A549 (cell line): ENCODE data around the gene ZNF407. TPM values are rescaled to one million over a fixed set of nuclear protein-coding genes. Genes with fewer than 3 reads are reported as not detected.

Source experiments
- ATAC-seq, 2 experiments: fragments of 200-7000 bp in 1 of 2; fragments of >200 bp in 1 of 2; cut with Nextera tagmentation in 1 of 2; cut with Tn5 transposase in 1 of 2; 3 replicates each; pipeline versions ENCODE4 v1.8.0 to v1.9.1; 2018 to 2020; ENCODE audit warnings: mild to moderate bottlenecking in 1 of 2, moderate library complexity in 1 of 2
- CTCF ChIA-PET: fragments of 300-600 bp; sonication (Branson Sonifier 250); formaldehyde crosslinking; extraction: SDS; loops from one replicate; lab custom pipeline; 2021; ENCODE audit warnings: antibody characterized with exemption, inconsistent platforms; lab: Yijun Ruan, JAX
- POLR2A ChIA-PET: fragments of 350-600 bp; formaldehyde crosslinking; extraction: SDS; loops from one replicate; lab custom pipeline; 2021; ENCODE audit warnings: antibody characterized with exemption, inconsistent platforms; lab: Yijun Ruan, JAX
- DNase-seq, 2 experiments: peaks; one replicate each; pipeline versions ENCODE4 v3.0.0 to v3.0.0-alpha.2; 2011 to 2016; ENCODE audit warnings: low read depth in 1 of 2, low spot score in 1 of 2
- FAIRE-seq: peaks from 2 replicates; lab custom pipeline; 2011; peaks lifted over from hg19 to GRCh38; lab: Jason Lieb, UNC
- H3K27ac ChIP-seq, 2 experiments: fragments of >200 bp; sonication (Bioruptor Twin); formaldehyde crosslinking; 3 replicates each; pipeline ENCODE4 v1.5.1; 2016 to 2017
- H3K4me1 ChIP-seq: fragments of >200 bp; sonication (Bioruptor Twin); formaldehyde crosslinking; 3 replicates; pipeline ENCODE4 v1.6.1; 2016
- H3K4me2 ChIP-seq: fragments of >200 bp; sonication (Bioruptor Twin); formaldehyde crosslinking; 3 replicates; pipeline ENCODE4 v1.6.1; 2016
- H3K4me3 ChIP-seq: fragments of >200 bp; sonication (Bioruptor Twin); formaldehyde crosslinking; 3 replicates; pipeline ENCODE4 v1.5.1; 2016
- H3K9me3 ChIP-seq: fragments of >200 bp; sonication (Bioruptor Twin); formaldehyde crosslinking; 3 replicates; pipeline ENCODE4 v1.6.1; 2016
- CBX2 ChIP-seq: fragments of 200-600 bp; sonication (generic); IDR thresholded peaks from 2 replicates; pipeline ENCODE4 v1.6.1; 2016; ENCODE audit warnings: low read depth, mild to moderate bottlenecking, borderline replicate concordance
- CHD4 ChIP-seq: fragments of 200-600 bp; sonication (generic); IDR thresholded peaks from 2 replicates; pipeline ENCODE4 v1.6.1; 2016; ENCODE audit warnings: antibody characterized with exemption, mild to moderate bottlenecking, borderline replicate concordance
- EHF ChIP-seq: fragments of 250-450 bp; sonication (Bioruptor Pico); IDR thresholded peaks from 2 replicates; pipeline ENCODE4 v1.5.0; 2020; ENCODE audit warnings: mild to moderate bottlenecking
- ELK1 ChIP-seq: fragments of 150-350 bp; IDR thresholded peaks from 2 replicates; pipeline ENCODE4 v1.6.1; 2014; ENCODE audit warnings: low read depth, mild to moderate bottlenecking, low read length
- FOSB ChIP-seq: fragments of 250-450 bp; sonication (Bioruptor Pico); IDR thresholded peaks from 2 replicates; pipeline ENCODE4 v1.5.0; 2020; ENCODE audit warnings: mild to moderate bottlenecking, moderate library complexity
- FOSL2 ChIP-seq, 2 experiments: fragments of 450-650 bp in 1 of 2; fragments of >200 bp in 1 of 2; sonication (Bioruptor Twin) in 1 of 2; formaldehyde crosslinking; IDR thresholded peaks; 2 replicates each; pipeline versions ENCODE4 v1.5.0 to v1.6.1; 2016 to 2020; ENCODE audit warnings: mild to moderate bottlenecking in 1 of 2, moderate library complexity in 1 of 2
- FOXS1 ChIP-seq: fragments of 250-450 bp; sonication (Bioruptor Pico); IDR thresholded peaks from 2 replicates; pipeline ENCODE4 v1.5.0; 2020; ENCODE audit warnings: mild to moderate bottlenecking, moderate library complexity
- GATA3 ChIP-seq: IDR thresholded peaks from 2 replicates; pipeline ENCODE4 v1.6.1; 2012; ENCODE audit warnings: borderline replicate concordance
- HDAC2 ChIP-seq: fragments of 200-600 bp; sonication (generic); IDR thresholded peaks from 2 replicates; pipeline ENCODE4 v1.6.1; 2016
- HEYL ChIP-seq: fragments of 250-450 bp; sonication (Bioruptor Pico); IDR thresholded peaks from 2 replicates; pipeline ENCODE4 v1.8.0; 2021; ENCODE audit warnings: mild to moderate bottlenecking, moderate library complexity
- HOXA7 ChIP-seq: fragments of 250-450 bp; sonication (Bioruptor Pico); IDR thresholded peaks from 2 replicates; pipeline ENCODE4 v1.5.0; 2020; ENCODE audit warnings: mild to moderate bottlenecking, moderate library complexity
- KDM1A ChIP-seq: fragments of 200-600 bp; sonication (generic); IDR thresholded peaks from 2 replicates; pipeline ENCODE4 v1.6.1; 2016; ENCODE audit warnings: low read depth, mild to moderate bottlenecking
- MAFK ChIP-seq: fragments of 450-650 bp; IDR thresholded peaks from 2 replicates; pipeline ENCODE4 v1.6.1; 2014; ENCODE audit not compliant: partially characterized antibody
- MAZ ChIP-seq: fragments of 150-350 bp; IDR thresholded peaks from 2 replicates; pipeline ENCODE4 v1.6.1; 2014; ENCODE audit warnings: antibody characterized with exemption, low read depth, low read length, borderline replicate concordance
- NPAS2 ChIP-seq: fragments of 250-450 bp; sonication (Bioruptor Pico); IDR thresholded peaks from 2 replicates; pipeline ENCODE4 v1.8.0; 2022; ENCODE audit warnings: mild to moderate bottlenecking, moderate library complexity, borderline replicate concordance
- NR3C1 ChIP-seq: fragments of >200 bp; sonication (Bioruptor Twin); formaldehyde crosslinking; IDR thresholded peaks from 3 replicates; pipeline ENCODE4 v1.6.1; 2017
- PHF8 ChIP-seq: fragments of 200-600 bp; sonication (generic); IDR thresholded peaks from 2 replicates; pipeline ENCODE4 v1.6.1; 2016; ENCODE audit warnings: low read depth, mild to moderate bottlenecking, antibody characterized with exemption, moderate library complexity, borderline replicate concordance
- POLR2AphosphoS2 ChIP-seq: conservative IDR thresholded peaks from 2 replicates; pipeline ENCODE4 v1.6.1; 2012; ENCODE audit warnings: low read length, improper control_type of control experiment, inconsistent platforms
- RCOR1 ChIP-seq: fragments of 150-350 bp; IDR thresholded peaks from 2 replicates; pipeline ENCODE4 v1.6.1; 2014; ENCODE audit warnings: antibody characterized with exemption, low read length, low read depth
- RFX5 ChIP-seq: fragments of 450-650 bp; IDR thresholded peaks from 2 replicates; pipeline ENCODE4 v1.7.1; 2014; ENCODE audit warnings: antibody characterized with exemption, mild to moderate bottlenecking, moderate library complexity
- RNF2 ChIP-seq: fragments of 200-600 bp; sonication (generic); IDR thresholded peaks from 2 replicates; pipeline ENCODE4 v1.6.1; 2016; ENCODE audit warnings: low read depth, mild to moderate bottlenecking, antibody characterized with exemption, moderate library complexity, borderline replicate concordance
- SMC3 ChIP-seq: fragments of >200 bp; sonication (Bioruptor Twin); formaldehyde crosslinking; IDR thresholded peaks from 3 replicates; pipeline ENCODE4 v1.6.1; 2018; ENCODE audit warnings: inconsistent platforms
- SREBF2 ChIP-seq: fragments of 450-650 bp; IDR thresholded peaks from 2 replicates; pipeline ENCODE4 v1.6.1; 2014; ENCODE audit warnings: mild to moderate bottlenecking, moderate library complexity
- TFCP2L1 ChIP-seq: fragments of 250-450 bp; sonication (Bioruptor Pico); IDR thresholded peaks from 2 replicates; pipeline ENCODE4 v1.5.0; 2021; ENCODE audit warnings: mild to moderate bottlenecking
- ZFP36 ChIP-seq: fragments of 450-650 bp; IDR thresholded peaks from 2 replicates; pipeline ENCODE4 v1.6.1; 2014; ENCODE audit warnings: borderline replicate concordance; ENCODE audit not compliant: partially characterized antibody
- WGBS: methylation state at CpG from one replicate; pipeline ENCODE4 v1.1.6; 2017; ENCODE audit errors: missing lambda C conversion rate; 5-methylcytosine and 5-hydroxymethylcytosine counted together
- polyA plus RNA-seq, 4 experiments: library from polyadenylated mRNA; depleted of rRNA in 3 of 4; stranded (reverse); fragments of >200 nt; fragmentation: RNase III in 1 of 4; extraction: RNeasy Plus Mini Kit Qiagen cat#74134 plus additional on column Dnase treatment in 1 of 4; gene quantifications; 2 replicates in 3 of 4; 3 replicates in 1 of 4; pipeline ENCODE4 v1.2.3, GENCODE V29; 2011 to 2017
- TF ChIP-seq, protein P1 (sequence below): fragments of >200 bp; sonication (Bioruptor Twin); formaldehyde crosslinking; IDR thresholded peaks from 2 replicates; pipeline ENCODE4 v1.6.1; 2016
- TF ChIP-seq, protein P2 (sequence below): IDR thresholded peaks from 2 replicates; pipeline ENCODE4 v1.6.1; 2012

ZNF407 gene
- polyA plus RNA-seq, 2 of the 4 experiments (the other 2 are of a cell fraction), result 2.5 to 3.0 TPM

DNA sequence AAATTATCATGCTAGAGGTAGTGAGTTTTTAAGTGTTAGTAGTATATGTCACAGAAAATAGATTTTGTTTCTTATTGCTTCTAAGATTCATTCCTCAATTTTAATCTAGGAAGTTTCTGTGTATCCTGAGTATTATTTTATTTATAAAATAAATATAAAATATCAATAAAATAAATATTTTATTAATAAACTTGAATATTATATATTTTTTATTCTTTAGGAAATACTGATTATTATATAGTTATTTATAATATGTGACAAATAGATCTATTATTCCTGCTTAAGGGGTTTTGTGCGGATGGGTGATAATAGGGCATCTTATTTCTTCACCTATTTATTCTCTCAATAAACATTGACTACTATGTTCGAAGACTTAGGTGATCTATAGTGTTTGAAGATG is 191.0 kb downstream of the ZNF407 start:
- POLR2A ChIA-PET, result no interaction called here
- CTCF ChIA-PET, result interaction anchor here (1.0 kb wide), 1 partner anchor 17 kb away, joined by 4 read pairs; no protein-coding TSS in a partner anchor
- no peaks in the 10 kb centered on the region for H3K9me3 ChIP-seq
- no peaks in the 10 kb centered on the region for H3K4me1 ChIP-seq
- H3K4me2 ChIP-seq, result no peak overlapping the region
- TF ChIP-seq HOXA7 (no peak), HDAC2 (no peak), FOSB (CRISPR knock-in tag) (no peak), NR3C1 (no peak), FOSL2 (IDR thresholded peaks at IDR 0.05) (no peak), FOSL2 (CRISPR knock-in tag; IDR thresholded peaks at IDR 0.05) (no peak), KDM1A (no peak), HEYL (CRISPR knock-in tag) (no peak), RFX5 (no peak), SREBF2 (no peak), RCOR1 (no peak), CHD4 (no peak), ELK1 (no peak), SMC3 (no peak), MAFK (no peak), NPAS2 (no peak), TFCP2L1 (CRISPR knock-in tag) (no peak)
- TF ChIP-seq, protein P1, sequence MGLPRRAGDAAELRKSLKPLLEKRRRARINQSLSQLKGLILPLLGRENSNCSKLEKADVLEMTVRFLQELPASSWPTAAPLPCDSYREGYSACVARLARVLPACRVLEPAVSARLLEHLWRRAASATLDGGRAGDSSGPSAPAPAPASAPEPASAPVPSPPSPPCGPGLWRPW, result no peak
- TF ChIP-seq, protein P2, sequence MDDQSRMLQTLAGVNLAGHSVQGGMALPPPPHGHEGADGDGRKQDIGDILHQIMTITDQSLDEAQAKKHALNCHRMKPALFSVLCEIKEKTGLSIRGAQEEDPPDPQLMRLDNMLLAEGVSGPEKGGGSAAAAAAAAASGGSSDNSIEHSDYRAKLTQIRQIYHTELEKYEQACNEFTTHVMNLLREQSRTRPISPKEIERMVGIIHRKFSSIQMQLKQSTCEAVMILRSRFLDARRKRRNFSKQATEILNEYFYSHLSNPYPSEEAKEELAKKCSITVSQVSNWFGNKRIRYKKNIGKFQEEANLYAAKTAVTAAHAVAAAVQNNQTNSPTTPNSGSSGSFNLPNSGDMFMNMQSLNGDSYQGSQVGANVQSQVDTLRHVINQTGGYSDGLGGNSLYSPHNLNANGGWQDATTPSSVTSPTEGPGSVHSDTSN, result no peak
- no peak overlapping the region for H3K27ac ChIP-seq
- 44% methylated on average over 2 of the region's 2 CpGs for WGBS
- DNase-seq (no peak), ATAC-seq (no peak), FAIRE-seq (no peak)
- H3K4me3 ChIP-seq, result no peak overlapping the region

GRCh38 chr18:74789078-74789477 is 191.4 kb downstream of the ZNF407 start:
- POLR2A ChIA-PET, result no interaction called here
- FAIRE-seq, result no peak
- no peak for ATAC-seq

More at GRCh38 chr18:74789078-74789477, 191.4 kb downstream of the ZNF407 start:
- H3K4me1 ChIP-seq, result no peaks in the 10 kb centered on the region
- 86% methylated on average over 8 of the region's 8 CpGs for WGBS
- no peak overlapping the region for H3K4me2 ChIP-seq
- no peak for DNase-seq
- H3K4me3 ChIP-seq, result no peak overlapping the region
- CTCF ChIA-PET, result no interaction called here
- no peak overlapping the region for H3K27ac ChIP-seq
- no peak for TF ChIP-seq CBX2
- no peak for TF ChIP-seq ZFP36
- no peak for TF ChIP-seq FOXS1 (CRISPR knock-in tag)
- no peak for TF ChIP-seq RNF2
- no peak for TF ChIP-seq PHF8
- TF ChIP-seq, protein P2, result no peak
- TF ChIP-seq MAZ, result no peak
- no peak for TF ChIP-seq SREBF2
- TF ChIP-seq EHF, result no peak
- TF ChIP-seq GATA3, result no peak
- no peak for TF ChIP-seq POLR2AphosphoS2
- no peak for TF ChIP-seq SMC3
- no peaks in the 10 kb centered on the region for H3K9me3 ChIP-seq
